GM18861 (cell line): ENCODE data around the gene TOR1B.

Source experiments
- ATAC-seq: cut with Tn5 transposase; IDR thresholded peaks from one replicate; pipeline ENCODE4 v1.9.1; 2021; ENCODE audit not compliant: unreplicated experiment

Gene TOR1B

DNA sequence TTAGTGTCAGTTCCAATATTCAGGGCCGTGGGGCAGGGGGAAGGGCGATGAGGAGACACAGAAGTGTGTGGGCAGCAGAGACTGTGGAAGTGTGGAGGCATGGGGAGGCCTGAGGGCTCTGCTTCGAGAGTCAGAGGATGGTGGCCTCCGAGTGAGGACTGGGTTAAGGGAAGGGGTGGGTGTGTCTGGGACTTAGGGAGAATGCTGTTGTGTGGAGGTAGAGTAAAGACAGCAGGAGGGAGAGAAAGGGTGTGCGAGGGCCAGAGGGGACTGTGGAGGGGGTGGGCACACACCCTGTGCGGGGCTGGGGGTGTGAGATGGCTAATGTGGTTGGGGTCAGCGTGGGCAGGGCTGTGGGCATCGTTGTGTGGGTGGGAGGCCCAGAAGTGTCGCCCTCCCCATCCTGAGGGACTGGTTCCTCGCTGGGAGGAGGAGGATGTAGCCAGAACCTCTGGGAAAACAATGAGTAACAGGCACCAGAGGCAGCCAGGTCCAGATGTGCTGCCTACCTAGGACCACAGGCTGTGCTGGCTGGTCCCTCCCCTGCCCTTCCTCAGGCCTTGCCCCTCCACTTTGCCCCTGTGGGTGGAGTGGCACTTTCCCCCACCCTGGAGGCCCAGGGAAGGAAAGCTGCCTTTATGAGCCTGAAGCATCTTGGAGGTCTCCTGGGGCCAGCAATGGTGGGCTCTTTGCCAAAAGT, 36.5 kb downstream of the TOR1B start:
- no peak for ATAC-seq

DNA sequence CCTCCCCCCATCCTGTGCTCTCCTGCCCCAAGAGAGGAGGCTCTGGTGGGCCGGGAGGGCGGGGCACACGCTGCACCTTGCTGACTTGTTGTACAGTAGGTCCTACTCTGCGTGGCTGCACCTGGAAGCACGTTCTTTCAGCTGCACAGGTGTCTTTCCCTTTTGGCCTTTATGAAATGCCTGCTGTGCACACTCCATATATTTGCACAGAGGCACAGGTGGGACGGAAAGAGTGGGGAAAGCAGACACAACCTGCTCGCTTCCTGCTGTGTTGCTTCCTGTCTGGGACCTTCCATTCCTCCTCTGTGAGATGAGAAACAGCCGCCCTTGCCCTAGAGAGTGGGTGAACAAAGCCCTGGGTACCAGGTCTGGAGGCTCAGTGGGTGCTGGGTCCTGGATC, 37.0 kb downstream of the TOR1B start:
- no peak for ATAC-seq

DNA sequence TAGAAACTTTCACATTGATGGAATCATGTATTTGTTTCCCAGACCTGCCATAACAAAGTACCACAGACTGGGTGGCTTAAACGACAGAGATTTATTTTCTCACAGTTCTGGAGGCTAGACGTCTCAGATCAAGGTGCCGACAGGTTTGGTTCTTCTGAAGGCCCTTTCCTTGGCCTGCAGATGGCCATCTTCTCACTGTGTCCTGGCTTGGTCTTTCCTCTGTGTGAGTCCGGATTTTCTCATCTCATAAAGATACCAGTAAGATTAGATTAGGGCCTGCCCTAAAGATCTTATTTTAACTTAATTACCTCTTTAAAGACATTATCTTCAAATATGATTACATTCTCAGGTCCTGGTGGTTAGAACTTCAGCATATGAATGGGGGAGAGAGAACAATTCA, 38.1 kb downstream of the TOR1B start:
- no peak for ATAC-seq

DNA sequence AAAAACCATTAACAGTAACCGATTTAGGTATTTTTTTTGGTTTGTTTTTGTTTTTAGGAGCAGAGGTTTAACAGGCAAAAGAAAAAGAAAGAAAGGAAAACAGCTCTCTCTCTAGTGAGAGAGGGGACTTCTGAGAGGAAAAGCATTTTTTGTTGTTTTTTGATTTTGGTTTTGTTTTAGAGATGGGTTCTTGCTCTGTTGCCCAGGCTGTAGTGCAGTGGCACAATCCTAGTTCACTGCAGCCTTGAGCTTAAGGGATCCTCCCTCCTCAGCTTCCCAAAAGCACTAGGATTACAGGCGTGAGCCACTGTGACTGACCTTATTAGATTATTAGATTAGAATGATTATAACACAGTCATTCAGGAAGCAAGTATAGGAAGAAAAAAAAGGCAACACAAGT, 42.4 kb downstream of the TOR1B start:
- ATAC-seq, result no peak

DNA sequence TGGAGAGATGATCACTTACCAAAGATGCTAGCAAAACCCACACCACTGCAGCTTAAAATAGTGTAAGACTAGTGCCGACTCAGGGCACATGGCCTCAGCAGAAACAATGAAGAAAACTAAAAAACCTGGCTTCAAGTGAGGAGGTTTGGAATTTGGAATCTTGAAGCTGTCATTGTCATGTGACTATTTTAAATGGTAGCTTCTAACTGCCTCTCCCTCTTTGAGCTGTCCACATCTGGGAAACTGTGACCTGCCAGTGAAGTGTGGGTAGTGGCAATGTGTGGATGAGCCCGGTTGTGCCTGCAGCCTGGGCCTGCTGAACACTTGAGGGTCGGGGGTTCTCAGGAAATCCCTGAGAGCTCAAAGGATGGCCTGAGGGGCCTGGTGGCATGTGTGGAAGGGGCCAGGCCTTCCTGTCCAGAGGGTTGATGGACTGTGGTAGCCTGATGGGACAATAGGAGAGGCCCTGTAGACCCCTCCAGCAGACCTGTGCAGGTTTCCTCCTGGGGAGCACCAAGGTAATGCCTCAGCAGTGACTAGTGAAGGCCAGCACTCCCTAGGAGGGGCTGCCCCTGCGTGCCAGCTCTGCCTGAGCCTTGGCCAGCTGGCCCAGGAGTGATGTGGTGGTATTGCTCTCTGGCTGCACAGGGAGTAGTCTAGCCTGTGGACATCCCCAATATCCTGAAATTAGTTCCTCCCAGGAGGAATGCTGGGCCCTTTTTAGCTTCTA, 45.9 kb downstream of the TOR1B start:
- ATAC-seq, result no peak

DNA sequence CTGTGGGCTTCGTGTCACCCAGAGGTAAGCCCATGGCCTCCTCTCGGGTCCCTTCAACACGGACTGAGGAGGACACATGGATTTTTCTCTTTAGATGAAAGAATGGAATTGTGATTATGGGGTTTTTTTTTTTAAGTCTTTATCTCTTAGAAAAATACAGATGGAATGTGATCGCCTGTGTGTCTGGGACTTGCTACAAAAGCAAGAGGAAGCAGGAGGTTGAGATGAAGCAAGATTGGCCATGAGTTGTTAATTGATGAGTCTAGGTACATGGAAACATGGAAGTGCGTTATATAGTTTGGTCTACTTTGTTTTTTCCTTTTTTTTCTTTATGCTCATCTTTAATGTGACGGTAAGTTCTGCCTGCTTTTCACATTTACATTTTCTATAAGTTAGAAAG, 46.9 kb downstream of the TOR1B start:
- no peak for ATAC-seq

DNA sequence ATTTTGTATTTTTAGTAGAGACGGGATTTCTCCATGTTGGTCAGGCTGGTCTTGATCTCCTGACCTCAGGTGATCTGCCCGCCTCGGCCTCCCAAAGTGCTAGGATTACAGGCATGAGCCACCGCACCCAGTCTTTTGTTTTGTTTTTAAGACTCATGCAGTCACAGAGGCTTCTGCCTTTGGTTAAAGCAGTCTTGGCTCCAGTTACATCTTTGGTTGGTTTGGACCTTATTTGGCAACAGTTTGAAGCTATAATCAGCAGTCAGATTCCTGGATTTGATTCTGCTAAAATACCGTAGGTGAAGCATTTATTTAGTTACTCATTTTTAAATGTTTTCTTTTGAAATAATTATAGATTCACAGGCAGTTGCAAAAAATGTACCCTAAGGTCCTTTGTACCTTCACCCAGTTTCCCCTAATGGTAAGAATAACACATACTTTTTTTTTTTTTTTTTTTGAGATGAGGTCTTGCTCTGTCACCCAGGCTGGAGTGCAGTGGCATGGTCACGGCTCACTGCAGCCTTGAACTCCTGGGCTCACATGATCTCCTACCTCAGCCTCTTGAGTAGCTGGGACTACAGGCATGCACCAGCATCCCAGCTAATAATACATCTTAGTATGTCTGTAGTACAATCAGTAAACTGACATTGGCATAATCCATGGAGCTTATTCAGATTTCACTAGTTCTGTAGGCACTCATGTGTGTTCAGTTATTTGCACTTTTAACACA, 48.0 kb downstream of the TOR1B start:
- ATAC-seq, result no peak

DNA sequence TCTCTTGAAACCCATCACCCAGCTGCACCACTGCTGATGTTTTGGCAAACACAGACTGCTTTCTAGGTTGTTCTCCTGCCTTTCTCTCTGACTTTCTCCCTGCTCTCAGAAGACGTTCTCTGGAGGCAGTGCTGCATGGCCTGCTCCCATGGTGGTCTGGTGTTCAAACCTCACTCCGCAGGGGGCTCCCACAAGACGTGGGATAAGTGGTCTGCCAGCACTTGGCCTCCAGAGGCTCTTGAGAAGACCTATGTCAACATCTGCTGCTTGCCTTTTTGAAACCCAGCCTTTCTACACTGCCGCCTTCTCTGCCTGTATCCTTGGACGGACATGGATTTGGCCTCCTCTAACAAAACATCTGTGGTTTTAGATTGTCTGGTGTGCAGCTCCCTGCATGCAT, 48.8 kb downstream of the TOR1B start:
- no peak for ATAC-seq

DNA sequence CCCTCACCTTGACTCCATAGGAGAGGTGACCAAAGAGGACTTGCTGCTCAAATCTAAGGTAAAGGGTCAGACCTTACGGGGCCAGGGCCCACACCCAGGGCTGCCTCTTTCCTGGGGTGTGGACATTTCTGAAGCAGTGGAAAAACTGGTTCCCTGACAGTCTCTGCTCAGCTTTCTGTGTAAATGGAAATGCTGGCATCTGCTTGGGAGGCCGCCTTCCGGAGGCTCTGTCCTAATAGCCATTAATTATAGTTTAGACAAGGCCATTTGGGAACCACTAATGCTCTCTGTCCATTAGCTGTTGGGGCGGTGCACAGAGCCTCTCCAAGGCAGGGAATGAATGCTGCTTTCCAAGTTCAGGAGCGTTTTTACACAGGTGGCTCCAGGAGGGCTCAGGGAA, 49.6 kb downstream of the TOR1B start:
- no peak for ATAC-seq

DNA sequence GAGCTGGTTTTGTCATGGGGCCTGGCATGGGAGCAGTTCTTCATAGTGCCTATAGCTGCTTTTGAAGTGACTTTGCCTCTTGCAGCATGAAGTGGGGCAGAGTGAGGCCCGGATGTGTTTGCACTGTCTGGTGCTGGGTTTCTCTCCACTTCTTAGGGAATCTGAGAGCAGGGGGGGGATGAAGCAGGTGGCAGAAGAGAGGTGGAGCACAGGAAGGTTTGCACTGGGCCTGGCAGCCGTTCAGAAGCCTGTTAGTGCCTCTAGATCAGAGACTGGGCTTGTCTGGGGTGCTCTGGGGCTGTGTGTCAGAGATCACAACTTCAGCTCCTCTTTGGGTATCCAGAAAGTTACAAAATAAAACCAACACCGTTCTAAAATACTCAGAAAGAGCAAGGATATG, 50.6 kb downstream of the TOR1B start:
- no peak for ATAC-seq

DNA sequence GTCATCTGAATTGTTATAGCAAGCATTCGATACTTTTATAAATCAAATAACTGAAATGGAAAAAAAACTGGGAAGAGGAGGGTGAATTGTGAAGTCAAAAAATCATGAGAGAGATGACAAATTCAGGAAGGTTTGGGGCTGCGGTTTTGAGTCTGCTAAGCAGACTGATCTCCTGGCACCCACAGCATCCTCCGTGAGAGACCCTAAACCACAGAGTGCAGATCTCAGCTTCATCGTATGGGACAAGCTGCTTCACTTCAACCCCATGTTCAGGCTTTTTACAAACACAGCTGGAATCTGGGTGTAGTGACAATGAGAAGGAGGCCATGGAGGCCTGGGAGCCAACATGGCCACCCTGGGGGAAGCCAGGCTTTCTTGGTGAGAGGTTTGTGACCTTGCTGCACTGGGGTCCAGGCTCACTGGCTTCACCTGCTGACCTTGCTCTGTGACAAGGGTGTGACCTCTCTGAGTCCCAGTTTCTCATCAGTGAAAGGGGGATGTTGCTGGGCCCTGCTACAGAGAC, 51.7 kb downstream of the TOR1B start:
- ATAC-seq, result no peak

DNA sequence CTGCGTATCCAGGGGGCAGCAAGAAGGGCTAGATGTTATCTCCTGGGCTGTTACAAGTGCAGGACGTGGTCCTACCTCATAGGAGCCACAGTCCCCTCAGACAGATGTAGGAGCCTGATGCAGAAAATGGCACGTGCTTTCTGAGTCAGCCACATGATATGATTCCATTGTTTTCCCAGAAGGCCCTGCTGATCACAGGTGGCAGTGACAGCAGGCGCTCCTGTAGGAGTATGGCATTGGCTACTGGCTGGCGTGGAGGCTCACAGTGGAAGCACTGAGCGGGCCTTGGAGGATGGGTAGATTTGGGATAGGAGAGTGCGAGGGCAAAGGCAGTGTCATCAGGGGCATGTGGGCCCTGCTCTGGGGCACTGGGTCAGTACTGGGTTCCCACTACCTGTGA, 54.2 kb downstream of the TOR1B start:
- no peak for ATAC-seq

DNA sequence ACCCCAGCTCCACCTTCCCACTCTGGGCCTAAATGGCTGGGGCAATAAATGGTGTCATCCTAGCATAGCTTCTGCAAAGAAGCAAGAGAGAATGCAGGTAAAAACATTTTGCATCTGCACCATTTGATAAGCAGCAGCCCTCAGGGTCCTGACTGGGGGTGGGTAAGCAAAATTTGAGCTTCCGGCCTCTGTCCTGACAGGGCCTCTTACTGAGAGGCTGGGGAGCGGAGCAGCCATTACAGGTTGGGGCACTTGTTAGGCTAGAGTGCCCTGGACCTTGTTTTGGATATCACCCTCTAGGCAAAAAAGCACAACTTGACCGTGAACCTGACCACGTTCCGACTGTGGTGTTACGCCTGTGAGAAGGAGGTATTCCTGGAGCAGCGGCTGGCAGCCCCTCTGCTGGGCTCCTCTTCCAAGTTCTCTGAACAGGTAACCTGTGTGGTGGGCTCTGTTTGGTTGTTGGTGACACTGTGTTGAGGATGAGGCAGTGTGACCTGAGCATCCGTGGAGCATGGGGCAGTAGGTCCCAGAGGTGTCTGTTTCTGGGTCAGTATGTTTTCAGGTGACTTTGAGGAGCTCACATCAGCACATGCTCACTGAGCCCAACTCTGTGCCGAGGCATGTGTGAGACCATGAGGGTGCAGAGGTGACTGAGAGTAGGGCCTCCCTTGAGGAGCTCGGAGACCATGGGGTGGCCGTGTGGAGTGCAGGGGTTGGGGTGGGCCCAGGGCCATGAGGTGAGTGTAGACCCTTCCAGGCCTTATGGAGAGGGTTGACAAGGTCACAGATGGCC, 55.4 kb downstream of the TOR1B start:
- ATAC-seq, result no peak
